Subcutaneous adipose tissue (tissue), 4 donors: ENCODE measurements around the gene DNM3. TPM values are rescaled to one million over a fixed set of nuclear protein-coding genes. Genes with fewer than 3 reads are reported as not detected.

Experiments used
- CTCF ChIP-seq: fragments of 450-650 bp; IDR thresholded peaks from one replicate; pipeline ENCODE4 v1.5.1; 2016; ENCODE audit warnings: low read depth, mild to moderate bottlenecking, control low read depth, antibody characterized with exemption, moderate library complexity
- total RNA-seq, 4 donors: library from RNA; depleted of rRNA; stranded (reverse); fragments of >200 nt; gene quantifications; one replicate each; pipeline ENCODE4 v1.1.0, GENCODE V29; 2016

DNM3 gene
- total RNA-seq, 4 donors from 2014 or later = 4.1 to 8.8 (median 7.6) TPM

GRCh38 chr1:172289448-172289847 lies 448.1 kb downstream of the DNM3 start:
- TF ChIP-seq CTCF = no peak

- no peak for TF ChIP-seq CTCF
Observed at GRCh38 chr1:172292840-172293239, 451.5 kb downstream of the DNM3 start.

- TF ChIP-seq CTCF = no peak
Observed at GRCh38 chr1:172293429-172293828, 452.1 kb downstream of the DNM3 start.

GRCh38 chr1:172298141-172298540 lies 456.8 kb downstream of the DNM3 start:
- TF ChIP-seq CTCF = no peak

GRCh38 chr1:172298911-172299310 lies 457.6 kb downstream of the DNM3 start:
- TF ChIP-seq CTCF = no peak

- TF ChIP-seq CTCF = no peak
Observed at GRCh38 chr1:172299515-172299914, 458.2 kb downstream of the DNM3 start.

GRCh38 chr1:172308142-172308541 lies 466.8 kb downstream of the DNM3 start:
- TF ChIP-seq CTCF = no peak
